ENCODE results near the gene TXN. TPM values are rescaled to one million over a fixed set of nuclear protein-coding genes. Genes with fewer than 3 reads are reported as not detected.

TXN gene
- total and polyA plus RNA-seq, 2 of the 4 experiments (the other 2 are of a cell fraction), result 277 to 578 TPM

- Histone ChIP-seq H3K14ac (replicated peaks; ENCODE audit: low read depth, low read length) (no peak overlapping the region), H3K4me3 (ENCODE audit: insufficient read depth, low read depth, low read length) (no peak overlapping the region), H2BK20ac (ENCODE audit: low read depth, low read length) (no peak overlapping the region), H3K36me3 (ENCODE audit: control insufficient read depth, insufficient read depth, low read length) (no peaks in the 10 kb centered on the region), H3K56ac (ENCODE audit: extremely low read depth, insufficient read depth, low read length) (no peak overlapping the region), H2AFZ (replicated peaks; ENCODE audit: low read length, poor library complexity) (no peak overlapping the region), H2BK15ac (ENCODE audit: low read depth, low read length) (no peak overlapping the region), H2BK5ac (ENCODE audit: low read depth, low read length, poor library complexity, severe bottlenecking) (no peak overlapping the region), H3K4me1 (ENCODE audit: control insufficient read depth, insufficient read depth, low read length) (no peaks in the 10 kb centered on the region), H3K9me1 (ENCODE audit: insufficient read depth, low read length) (no peaks in the 10 kb centered on the region), H3K4ac (ENCODE audit: low read depth, low read length) (no peak overlapping the region), H4K5ac (ENCODE audit: low read depth, low read length) (no peak overlapping the region), H3K9me3 (ENCODE audit: control insufficient read depth, insufficient read depth, low read length) (no peaks in the 10 kb centered on the region), H4K91ac (ENCODE audit: insufficient read depth, low read depth, low read length) (no peak overlapping the region), H3K27me3 (ENCODE audit: control insufficient read depth, insufficient read depth, low read length) (peaks cover 5% of the 10 kb centered on the region; the same call in 1 of the 2 replicates), H4K8ac (ENCODE audit: low read depth in 2 of 2, low read length in 2 of 2) (no peak overlapping the region), H3K79me1 (ENCODE audit: low read depth in 1 of 2, low read length in 2 of 2) (no peaks in the 10 kb centered on the region), H2AK5ac (ENCODE audit: low read depth, low read length) (no peak overlapping the region), H3K4me2 (ENCODE audit: low read depth, low read length) (no peak overlapping the region), H3K23ac (ENCODE audit: low read depth, low read length) (no peak overlapping the region), H3K18ac (ENCODE audit: low read depth, low read length) (no peak overlapping the region), H2AK9ac (replicated peaks; ENCODE audit: low read depth, low read length, poor library complexity) (no peak overlapping the region), H2BK120ac (ENCODE audit: low read depth, low read length) (no peak overlapping the region), H4K20me1 (ENCODE audit: insufficient read depth, low read length) (no peaks in the 10 kb centered on the region), H3K9ac (ENCODE audit: low read depth, low read length) (no peak overlapping the region), H3K27ac (ENCODE audit: insufficient read depth, low read length) (no peak overlapping the region)
- ATAC-seq (ENCODE audit: low read depth), result no peak
- POLR2A ChIA-PET (ENCODE audit: unreplicated experiment), result no interaction called here
- no peak for TF ChIP-seq SMC3 (IDR thresholded peaks at IDR 0.05; ENCODE audit: low read depth, low read length)
- no peak for TF ChIP-seq MAFK (IDR thresholded peaks at IDR 0.05; ENCODE audit: low read depth, low read length)
- no peak for TF ChIP-seq MAZ (IDR thresholded peaks at IDR 0.05; ENCODE audit: borderline replicate concordance, low read depth, low read length)
- no peak for TF ChIP-seq NFE2L2 (IDR thresholded peaks at IDR 0.05; ENCODE audit: low read depth, low read length)
- TF ChIP-seq ELK1 (IDR thresholded peaks at IDR 0.05; ENCODE audit: borderline replicate concordance, low read depth, low read length), result no peak
- TF ChIP-seq MXI1 (IDR thresholded peaks at IDR 0.05; ENCODE audit: borderline replicate concordance, low read depth, low read length), result no peak
- no peak for TF ChIP-seq RAD21 (IDR thresholded peaks at IDR 0.05; ENCODE audit: low read length)
- TF ChIP-seq BHLHE40 (IDR thresholded peaks at IDR 0.05; ENCODE audit: low read depth, low read length), result no peak
- no peak for TF ChIP-seq RCOR1 (IDR thresholded peaks at IDR 0.05; ENCODE audit: insufficient replicate concordance, low read length)
- no peak for TF ChIP-seq RFX5 (IDR thresholded peaks at IDR 0.05; ENCODE audit: low read depth, low read length)
- TF ChIP-seq, protein P1, sequence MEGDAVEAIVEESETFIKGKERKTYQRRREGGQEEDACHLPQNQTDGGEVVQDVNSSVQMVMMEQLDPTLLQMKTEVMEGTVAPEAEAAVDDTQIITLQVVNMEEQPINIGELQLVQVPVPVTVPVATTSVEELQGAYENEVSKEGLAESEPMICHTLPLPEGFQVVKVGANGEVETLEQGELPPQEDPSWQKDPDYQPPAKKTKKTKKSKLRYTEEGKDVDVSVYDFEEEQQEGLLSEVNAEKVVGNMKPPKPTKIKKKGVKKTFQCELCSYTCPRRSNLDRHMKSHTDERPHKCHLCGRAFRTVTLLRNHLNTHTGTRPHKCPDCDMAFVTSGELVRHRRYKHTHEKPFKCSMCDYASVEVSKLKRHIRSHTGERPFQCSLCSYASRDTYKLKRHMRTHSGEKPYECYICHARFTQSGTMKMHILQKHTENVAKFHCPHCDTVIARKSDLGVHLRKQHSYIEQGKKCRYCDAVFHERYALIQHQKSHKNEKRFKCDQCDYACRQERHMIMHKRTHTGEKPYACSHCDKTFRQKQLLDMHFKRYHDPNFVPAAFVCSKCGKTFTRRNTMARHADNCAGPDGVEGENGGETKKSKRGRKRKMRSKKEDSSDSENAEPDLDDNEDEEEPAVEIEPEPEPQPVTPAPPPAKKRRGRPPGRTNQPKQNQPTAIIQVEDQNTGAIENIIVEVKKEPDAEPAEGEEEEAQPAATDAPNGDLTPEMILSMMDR (conservative IDR thresholded peaks at IDR 0.05; ENCODE audit: low read depth, low read length), result no peak
- no peak for TF ChIP-seq FOS (IDR thresholded peaks at IDR 0.05; ENCODE audit: low read depth, low read length)
- no peak for TF ChIP-seq CHD1 (IDR thresholded peaks at IDR 0.05; ENCODE audit: low read depth, low read length)
- no peak for TF ChIP-seq CEBPB (IDR thresholded peaks at IDR 0.05; ENCODE audit: low read depth, low read length)
- no peak for TF ChIP-seq POLR2A (IDR thresholded peaks at IDR 0.05; ENCODE audit: low read depth, low read length)
- TF ChIP-seq, protein P2, sequence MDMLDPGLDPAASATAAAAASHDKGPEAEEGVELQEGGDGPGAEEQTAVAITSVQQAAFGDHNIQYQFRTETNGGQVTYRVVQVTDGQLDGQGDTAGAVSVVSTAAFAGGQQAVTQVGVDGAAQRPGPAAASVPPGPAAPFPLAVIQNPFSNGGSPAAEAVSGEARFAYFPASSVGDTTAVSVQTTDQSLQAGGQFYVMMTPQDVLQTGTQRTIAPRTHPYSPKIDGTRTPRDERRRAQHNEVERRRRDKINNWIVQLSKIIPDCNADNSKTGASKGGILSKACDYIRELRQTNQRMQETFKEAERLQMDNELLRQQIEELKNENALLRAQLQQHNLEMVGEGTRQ (IDR thresholded peaks at IDR 0.05; ENCODE audit: low read depth, low read length), result no peak
- no TSS peak for BruUV-seq (replicated peaks)
- WGBS, 2 experiments (ENCODE audit: extremely low coverage in 2 of 2, insufficient read length in 1 of 2), result no CpG with 5 or more reads among the region's 6 CpGs
- dilution Hi-C loops (cut with HindIII; ENCODE audit: low sequenced_read_pairs, unreplicated experiment) (no loop called here), intact Hi-C loops (cut with micrococcal nuclease) (no loop called here), in situ Hi-C loops (cut with MboI; ENCODE audit: low sequenced_read_pairs) (loop anchor here (25.0 kb wide), 1 partner anchor 325 kb away; no protein-coding TSS in a partner anchor)
- CTCF ChIA-PET, result interaction anchor here (0.6 kb wide), 1 partner anchor 1190 kb away, joined by 3 read pairs; no protein-coding TSS in a partner anchor
- DNase-seq, result no peak
These were observed 31.0 kb upstream of the TXN start for GRCh38 chr9:110287289-110287680.

All from IMR-90 (cell line).